ENCODE results near the gene ATP2B2. TPM values are rescaled to one million over a fixed set of nuclear protein-coding genes. Genes with fewer than 3 reads are reported as not detected.

The ATP2B2 gene
- total and polyA plus RNA-seq, 2 of the 8 experiments (the other 6 are each of a cell fraction or from before 2014, with no cell fraction given) = 0.14 to 1.2 TPM

- ChIA-PET POLR2A (ENCODE audit: partially characterized antibody) (no interaction called here), CTCF (ENCODE audit: partially characterized antibody) (interaction anchor here (0.6 to 2.2 kb wide), 8 partner anchors 8 to 293 kb away, joined by 3 to 6 read pairs (median 4); no protein-coding TSS in a partner anchor)
- no peak overlapping the region for H2BK15ac ChIP-seq (ENCODE audit: low read length)
- no peak overlapping the region for H3K4ac ChIP-seq (replicated peaks; ENCODE audit: insufficient read length, low read depth, low read length)
- H3K14ac ChIP-seq (ENCODE audit: insufficient read length) = no peak overlapping the region
- no peak overlapping the region for H3K4me2 ChIP-seq (ENCODE audit: insufficient read depth in 1 of 2, low read depth in 2 of 2, low read length in 2 of 2)
- no peak overlapping the region for H3K18ac ChIP-seq (ENCODE audit: extremely low read depth, low read length)
- no peaks in the 10 kb centered on the region for H3K23me2 ChIP-seq (ENCODE audit: low read depth, low read length)
- H3K56ac ChIP-seq (replicated peaks; ENCODE audit: insufficient read length, low read depth, low read length) = no peak overlapping the region
- FAIRE-seq (no peak), DNase-seq (ENCODE audit: low read depth in 1 of 2, low spot score in 2 of 2) (no peak)
- no peak overlapping the region for H2BK5ac ChIP-seq (ENCODE audit: low read depth, low read length)
- peaks cover 0 to 2% (median 0%) of the 10 kb centered on the region in 4 experiments; a peak in 3 of 7 replicates for H3K4me1 ChIP-seq (replicated peaks in 1 of 4; ENCODE audit: control insufficient read depth in 3 of 4, insufficient read depth in 4 of 4, low read length in 3 of 4)
- H3K79me2 ChIP-seq (ENCODE audit: control insufficient read depth in 1 of 2, insufficient read depth in 2 of 2, low read length in 2 of 2) = no peaks in the 10 kb centered on the region
- H2BK12ac ChIP-seq (ENCODE audit: low read depth, low read length) = no peak overlapping the region
- H3K9me3 ChIP-seq (ENCODE audit: insufficient read depth in 2 of 2, low read depth in 1 of 2, low read length in 1 of 2) = no peaks in the 10 kb centered on the region
- 0 out of 7 replicates have a peak, but pooled peaks cover 0 to 2% (median 0%) of the 10 kb centered on the region in 4 experiments for H3K27me3 ChIP-seq (replicated peaks in 1 of 4; ENCODE audit: control insufficient read depth in 3 of 4, extremely low read depth in 1 of 4, insufficient read depth in 3 of 4, low read length in 3 of 4)
- no peak overlapping the region for H2AFZ ChIP-seq (ENCODE audit: low read length)
- H4K5ac ChIP-seq (ENCODE audit: insufficient read length, low read depth, low read length) = no peak overlapping the region
- no peak overlapping the region for H3K27ac ChIP-seq (ENCODE audit: low read depth, low read length)
- H3K4me3 ChIP-seq (ENCODE audit: extremely low read depth in 1 of 4, insufficient read depth in 2 of 4, low read depth in 3 of 4, low read length in 4 of 4) = no peak overlapping the region
- H3K23ac ChIP-seq (ENCODE audit: insufficient read length) = no peak overlapping the region
- 89% methylated on average over 5 of the region's 5 CpGs; no CpG with 5 or more reads in 1 of the 2 experiments for WGBS, 2 experiments (ENCODE audit: extremely low coverage in 1 of 2, insufficient coverage in 1 of 2, insufficient read length in 1 of 2, insufficient replicate concordance in 2 of 2, low coverage in 1 of 2, low lambda C conversion rate in 2 of 2, missing lambda C conversion rate in 1 of 2)
- no peaks in the 10 kb centered on the region for H4K20me1 ChIP-seq (replicated peaks in 1 of 2; ENCODE audit: control insufficient read depth in 1 of 2, insufficient read depth in 2 of 2, low read length in 2 of 2)
- no peak overlapping the region for H4K8ac ChIP-seq (ENCODE audit: extremely low read depth, insufficient read depth, low read length)
- no peak overlapping the region for H2BK120ac ChIP-seq (replicated peaks; ENCODE audit: low read depth, low read length)
- H3K79me1 ChIP-seq (ENCODE audit: low read depth, low read length) = no peaks in the 10 kb centered on the region
- no peaks in the 10 kb centered on the region for H3K36me3 ChIP-seq (ENCODE audit: control insufficient read depth in 2 of 4, insufficient read depth in 4 of 4, low read length in 3 of 4)
- H3K9ac ChIP-seq (replicated peaks in 1 of 4; ENCODE audit: extremely low read depth in 1 of 4, low read depth in 3 of 4, low read length in 3 of 4) = no peak overlapping the region
- no peak overlapping the region for H4K91ac ChIP-seq (replicated peaks; ENCODE audit: insufficient read length, low read length)
- H2AK5ac ChIP-seq (ENCODE audit: low read depth, low read length) = no peak overlapping the region
- H2BK20ac ChIP-seq (ENCODE audit: low read length) = no peak overlapping the region
- TF ChIP-seq EP300 (IDR thresholded peaks at IDR 0.05; ENCODE audit: borderline replicate concordance in 1 of 2, low read depth in 2 of 2, low read length in 2 of 2) = no peak
- no peak for TF ChIP-seq KDM4A (IDR thresholded peaks at IDR 0.05; ENCODE audit: low read depth, low read length, severe bottlenecking)
- TF ChIP-seq TAF7 (optimal IDR thresholded peaks at IDR 0.05; ENCODE audit: borderline replicate concordance, low read depth, low read length) = no peak
- TF ChIP-seq E2F6 (IDR thresholded peaks at IDR 0.05) = no peak
- no peak for TF ChIP-seq RFX5 (IDR thresholded peaks at IDR 0.05; ENCODE audit: borderline replicate concordance, low read depth, low read length)
- TF ChIP-seq ZNF274 (IDR thresholded peaks at IDR 0.05; ENCODE audit: borderline replicate concordance, extremely low read depth, low read length) = no peak
- TF ChIP-seq POLR2AphosphoS5 (IDR thresholded peaks at IDR 0.05; ENCODE audit: low read depth, low read length) = no peak
- TF ChIP-seq CBX8 (IDR thresholded peaks at IDR 0.05; ENCODE audit: borderline replicate concordance, low read depth, low read length) = no peak
- no peak for TF ChIP-seq CTBP2 (IDR thresholded peaks at IDR 0.05; ENCODE audit: borderline replicate concordance, insufficient read depth, insufficient read length, low read length)
- TF ChIP-seq SIRT6 (IDR thresholded peaks at IDR 0.05; ENCODE audit: low read length) = no peak
- TF ChIP-seq SAP30 (IDR thresholded peaks at IDR 0.05; ENCODE audit: insufficient read depth, insufficient replicate concordance, low read length) = no peak
- TF ChIP-seq, protein P1, sequence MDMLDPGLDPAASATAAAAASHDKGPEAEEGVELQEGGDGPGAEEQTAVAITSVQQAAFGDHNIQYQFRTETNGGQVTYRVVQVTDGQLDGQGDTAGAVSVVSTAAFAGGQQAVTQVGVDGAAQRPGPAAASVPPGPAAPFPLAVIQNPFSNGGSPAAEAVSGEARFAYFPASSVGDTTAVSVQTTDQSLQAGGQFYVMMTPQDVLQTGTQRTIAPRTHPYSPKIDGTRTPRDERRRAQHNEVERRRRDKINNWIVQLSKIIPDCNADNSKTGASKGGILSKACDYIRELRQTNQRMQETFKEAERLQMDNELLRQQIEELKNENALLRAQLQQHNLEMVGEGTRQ (IDR thresholded peaks at IDR 0.05; ENCODE audit: low read length) = no peak
Observed at GRCh38 chr3:10447110-10447509, 58.3 kb downstream of the ATP2B2 start.

Data from H1 (cell line).